Eye (tissue), 1 donor: ENCODE results near the gene SPINK8.
"Not testable (repeated sequence)": the region's sequence is repeated elsewhere in the genome, so short reads cannot be mapped to it uniquely, and the experiment has no call there.

Experiments
- DNase-seq: peaks from one replicate; pipeline ENCODE4 v3.0.0-alpha.2; 2015

Gene SPINK8

DNA sequence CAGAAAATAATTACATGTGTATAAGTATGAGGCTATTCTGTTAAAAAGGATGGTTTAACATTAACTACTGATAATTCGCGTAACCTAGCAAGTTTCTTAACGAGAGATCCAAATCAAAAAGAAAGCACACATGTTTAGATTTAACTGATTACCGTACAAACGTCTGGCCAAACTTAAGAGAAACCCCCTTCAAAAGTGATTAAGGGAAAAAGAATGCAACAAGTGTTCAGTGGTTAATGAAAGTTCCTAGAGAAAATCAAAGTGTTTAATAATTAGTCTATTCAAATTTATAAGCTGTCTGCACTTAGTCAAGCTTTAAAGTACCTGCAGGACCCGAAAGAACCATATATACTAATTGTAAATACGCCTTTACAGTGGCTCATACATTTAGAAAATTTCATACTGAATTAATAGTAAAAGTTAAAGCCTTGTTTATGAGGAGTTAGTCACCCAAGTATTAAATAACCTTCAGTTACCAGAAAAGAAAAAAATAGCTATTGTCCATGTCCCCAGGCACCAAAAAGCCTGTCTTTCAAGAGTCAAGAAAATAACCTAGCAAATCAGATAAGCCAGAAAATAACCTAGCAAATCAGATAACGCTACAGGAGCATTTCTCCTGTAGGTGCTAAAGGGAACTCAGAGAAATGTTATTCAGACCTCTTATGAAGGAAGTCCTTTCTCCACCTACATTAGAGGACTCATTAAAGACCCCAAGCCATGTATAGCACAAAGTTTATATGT, 58.0 kb downstream of the SPINK8 start:
- no peak for DNase-seq

DNA sequence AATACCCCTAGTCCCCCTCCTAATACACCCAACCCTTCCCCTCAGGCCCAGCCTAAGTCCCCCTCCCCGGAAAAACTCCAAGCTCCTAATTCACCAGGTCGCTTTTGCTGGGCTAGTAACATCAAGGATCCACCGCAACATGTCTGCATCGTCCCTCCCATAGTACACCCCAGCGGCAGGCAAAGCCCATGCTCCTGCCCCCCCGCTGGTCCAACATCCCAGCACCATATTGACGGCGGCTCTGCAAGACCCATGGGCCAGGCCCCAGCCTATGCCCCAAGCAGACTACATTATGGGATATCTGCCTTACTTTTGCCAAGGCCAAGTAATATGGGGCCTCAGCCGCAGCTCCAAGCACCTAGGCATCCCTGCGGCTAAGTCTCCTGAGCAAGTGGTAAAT, 59.0 kb downstream of the SPINK8 start:
- no peak for DNase-seq

DNA sequence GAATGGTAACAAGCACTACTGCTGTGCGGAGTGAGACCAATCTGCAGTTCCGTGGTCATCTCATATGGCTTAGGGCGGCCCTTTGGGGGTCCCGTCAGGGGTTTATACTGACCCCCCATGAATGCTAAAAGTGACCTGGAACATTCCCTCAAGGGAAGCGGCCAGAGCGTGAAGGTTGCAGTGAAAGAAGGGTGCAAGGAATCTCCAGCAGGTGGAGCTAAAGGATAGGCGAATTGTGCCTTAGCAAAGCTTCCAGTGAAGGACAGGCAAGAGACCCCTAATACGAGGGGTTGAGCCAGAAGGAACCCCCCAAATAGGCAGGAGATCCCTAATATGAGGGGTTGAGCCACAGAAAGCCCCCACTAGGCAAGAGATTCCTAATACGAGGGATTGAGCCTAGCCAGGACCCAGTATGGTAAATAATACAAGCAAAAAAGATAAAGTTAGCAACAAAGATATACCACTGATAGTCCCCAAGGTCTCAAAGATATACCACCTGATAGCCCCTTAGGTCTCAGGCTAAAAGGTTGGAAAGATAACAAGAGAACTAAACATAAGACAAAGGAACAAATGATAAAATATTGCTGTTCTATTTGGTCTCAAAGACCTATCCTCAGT, 59.8 kb downstream of the SPINK8 start:
- peak; percentile 89 for DNase-seq

GRCh38 chr3:48271763-48272498, 61.5 kb downstream of the SPINK8 start:
- DNase-seq, result no peak

DNA sequence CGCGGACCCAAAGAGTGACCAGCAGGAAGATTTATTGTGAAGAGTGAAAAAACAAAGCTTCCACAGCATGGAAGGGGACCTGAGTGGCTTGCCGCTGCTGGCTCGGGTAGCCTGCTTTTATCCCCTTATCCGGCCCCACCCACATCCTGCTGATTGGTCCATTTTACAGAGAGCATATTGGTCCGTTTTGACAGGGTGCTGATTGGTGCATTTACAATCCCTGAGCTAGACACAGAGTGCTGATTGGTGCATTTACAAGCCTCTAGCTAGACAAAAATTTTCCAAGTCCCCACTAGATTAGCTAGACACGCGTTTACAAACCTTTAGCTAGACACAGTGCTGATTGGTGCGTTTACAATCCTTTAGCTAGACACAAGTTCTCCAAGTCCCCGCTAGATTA, 62.2 kb downstream of the SPINK8 start:
- DNase-seq, result not testable (repeated sequence)

- DNase-seq, result no peak
Observed at GRCh38 chr3:48270306-48270705, 63.2 kb downstream of the SPINK8 start.

- no peak for DNase-seq
Observed at GRCh38 chr3:48269592-48269991, 63.9 kb downstream of the SPINK8 start.

DNA sequence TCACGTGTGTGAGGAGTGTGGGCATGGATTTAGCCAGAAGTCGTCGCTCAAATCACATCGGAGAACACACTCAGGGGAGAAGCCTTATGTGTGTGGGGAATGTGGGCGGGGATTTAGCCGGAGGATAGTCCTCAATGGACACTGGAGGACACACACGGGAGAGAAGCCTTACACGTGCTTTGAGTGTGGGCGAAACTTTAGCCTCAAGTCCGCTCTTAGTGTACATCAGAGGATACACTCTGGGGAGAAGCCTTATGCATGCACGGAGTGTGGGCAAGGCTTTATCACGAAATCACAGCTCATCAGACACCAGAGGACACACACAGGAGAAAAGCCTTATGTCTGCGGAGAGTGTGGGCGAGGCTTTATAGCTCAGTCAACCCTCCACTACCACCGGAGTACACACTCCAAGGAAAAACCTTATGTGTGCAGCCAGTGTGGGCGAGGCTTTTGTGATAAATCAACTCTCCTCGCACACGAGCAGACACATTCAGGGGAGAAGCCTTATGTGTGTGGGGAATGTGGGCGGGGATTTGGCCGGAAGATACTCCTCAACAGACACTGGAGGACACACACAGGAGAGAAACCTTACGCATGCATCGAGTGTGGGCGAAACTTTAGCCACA, 64.4 kb downstream of the SPINK8 start:
- DNase-seq, result no peak

DNA sequence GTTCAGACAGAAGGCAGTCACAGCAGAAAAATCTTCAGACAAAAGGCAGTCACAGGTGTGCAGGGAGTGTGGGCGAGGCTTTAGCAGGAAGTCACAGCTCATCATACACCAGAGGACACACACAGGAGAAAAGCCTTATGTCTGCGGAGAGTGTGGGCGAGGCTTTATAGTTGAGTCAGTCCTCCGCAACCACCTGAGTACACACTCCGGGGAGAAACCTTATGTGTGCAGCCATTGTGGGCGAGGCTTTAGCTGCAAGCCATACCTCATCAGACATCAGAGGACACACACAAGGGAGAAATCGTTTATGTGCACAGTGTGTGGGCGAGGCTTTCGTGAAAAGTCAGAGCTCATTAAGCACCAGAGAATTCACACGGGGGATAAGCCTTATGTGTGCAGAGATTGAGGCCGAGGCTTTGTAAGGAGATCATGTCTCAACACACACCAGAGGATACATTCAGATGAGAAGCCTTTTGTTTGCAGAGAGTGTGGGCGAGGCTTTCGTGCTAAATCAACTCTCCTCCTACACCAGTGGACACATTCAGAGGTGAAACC, 65.0 kb downstream of the SPINK8 start:
- DNase-seq, result peak; percentile 33

DNA sequence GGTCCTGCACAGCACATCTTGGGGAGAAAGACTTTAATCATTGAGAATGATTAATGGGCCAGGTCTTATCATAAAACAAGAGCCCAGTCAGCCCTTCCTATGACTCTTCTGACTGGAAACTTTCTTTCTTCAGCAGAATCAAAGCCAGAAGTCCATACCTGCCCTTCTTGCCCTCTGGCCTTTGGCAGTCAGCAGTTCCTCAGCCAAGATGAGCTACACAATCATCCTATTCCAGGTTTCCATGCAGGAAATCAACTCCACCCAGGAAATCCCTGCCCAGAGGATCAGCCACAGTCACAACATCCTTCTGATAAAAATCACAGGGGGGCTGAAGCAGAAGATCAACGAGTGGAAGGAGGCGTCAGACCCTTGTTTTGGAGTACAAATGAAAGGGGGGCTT, 65.7 kb downstream of the SPINK8 start:
- no peak for DNase-seq

- DNase-seq, result no peak
Observed at GRCh38 chr3:48258530-48258929, 74.9 kb downstream of the SPINK8 start.
